Colonic mucosa (tissue), 4 donors: ENCODE results near the gene TGFB3. TPM values are rescaled to one million over a fixed set of nuclear protein-coding genes. Genes with fewer than 3 reads are reported as not detected.

ENCODE experiments used
- DNase-seq: peaks from one replicate; pipeline ENCODE4 v3.0.0-alpha.2; 2020
- H3K27ac ChIP-seq: fragments of 200-600 bp; one replicate; pipeline ENCODE4 v1.8.0; 2021
- H3K27me3 ChIP-seq: fragments of 200-600 bp; one replicate; pipeline ENCODE4 v1.8.0; 2021
- H3K36me3 ChIP-seq: fragments of 200-600 bp; one replicate; pipeline ENCODE4 v1.8.0; 2021
- H3K4me1 ChIP-seq: fragments of 200-600 bp; one replicate; pipeline ENCODE4 v1.8.0; 2021; ENCODE audit warnings: mild to moderate bottlenecking
- H3K4me3 ChIP-seq: fragments of 200-600 bp; one replicate; pipeline ENCODE4 v1.8.0; 2021
- H3K9ac ChIP-seq, 2 donors: one replicate each; pipeline ENCODE4 v1.7.0; 2013; ENCODE audit warnings: control low read depth in 2 of 2, low read depth in 2 of 2, low read length in 2 of 2
- H3K9me3 ChIP-seq: fragments of 200-600 bp; one replicate; pipeline ENCODE4 v1.8.0; 2021
- CTCF ChIP-seq: fragments of 200-600 bp; IDR thresholded peaks from one replicate; pipeline ENCODE4 v1.8.0; 2022; ENCODE audit warnings: antibody characterized with exemption, mild to moderate bottlenecking
- intact Hi-C: fragments of 100-400 bp; cut with DNase I; formaldehyde crosslinking; loops from one replicate; pipeline ENCODE4 v1.14.1; 2022
- total RNA-seq, 2 donors: library from RNA; stranded (reverse); fragmentation: NEBNext Ultra II Directional in 1 of 2; extraction: Animal tissue kit (Norgen Biotek cat#: 25700) in 1 of 2; gene quantifications; one replicate each; pipeline ENCODE4 v1.2.1, GENCODE V29; 2021
- donor health status: healthy.
- donor health status: DM: no; HTN: no; CAD: no.
- donor health status: DM: no; HTN: no; CAD: no.

The TGFB3 gene
- total RNA-seq, 2 donors from 2014 or later, result 3.9 to 6.5 TPM

GRCh38 chr14:75987201-75987970 lies 5.6 kb upstream of the TGFB3 start:
- no peak overlapping the region for H3K4me3 ChIP-seq
- no peaks in the 10 kb centered on the region for H3K9me3 ChIP-seq
- no peaks in the 10 kb centered on the region for H3K36me3 ChIP-seq
- intact Hi-C loops, result no loop called here
- no peak overlapping the region for H3K27ac ChIP-seq
- H3K27me3 ChIP-seq, result no peaks in the 10 kb centered on the region
- no peak for DNase-seq
- H3K4me1 ChIP-seq, result peaks cover 4% of the 10 kb centered on the region
- H3K9ac ChIP-seq, result no peak overlapping the region
- no peak for TF ChIP-seq CTCF

- no peak for DNase-seq
Measured at GRCh38 chr14:75986439-75986765, 4.6 kb upstream of the TGFB3 start.

GRCh38 chr14:75985618-75986438 lies 4.0 kb upstream of the TGFB3 start, which contains the start of gene IFT43:
IFT43 (plus strand) TSS chr14:75985763; CDS start chr14:75985787, 24 bp downstream.
- no peaks in the 10 kb centered on the region for H3K36me3 ChIP-seq
- peak; percentile 96 for DNase-seq
- peaks cover 10% of the 10 kb centered on the region for H3K4me1 ChIP-seq

More at GRCh38 chr14:75986439-75986765, 4.6 kb upstream of the TGFB3 start:
- H3K4me3 ChIP-seq, result peak overlapping the region; percentile 97
- no peaks in the 10 kb centered on the region for H3K9me3 ChIP-seq
- H3K36me3 ChIP-seq, result no peaks in the 10 kb centered on the region
- no peak for TF ChIP-seq CTCF
- H3K27ac ChIP-seq, result peak overlapping the region; percentile 68
- H3K27me3 ChIP-seq, result no peaks in the 10 kb centered on the region
- intact Hi-C loops, result no loop called here
- peak overlapping the region; percentile 81 to 96 for H3K9ac ChIP-seq
- peaks cover 6% of the 10 kb centered on the region for H3K4me1 ChIP-seq

GRCh38 chr14:75984674-75985073 lies 2.9 kb upstream of the TGFB3 start:
- intact Hi-C loops, result loop anchor here (5.0 kb wide), 2 partner anchors 187 to 407 kb away; partner anchors contain the start of gene FLVCR2
- no peaks in the 10 kb centered on the region for H3K9me3 ChIP-seq
- no peak for TF ChIP-seq CTCF
- no peaks in the 10 kb centered on the region for H3K27me3 ChIP-seq
- no peaks in the 10 kb centered on the region for H3K36me3 ChIP-seq
- no peak for DNase-seq
- H3K9ac ChIP-seq, result no peak overlapping the region
- H3K4me1 ChIP-seq, result peaks cover 10% of the 10 kb centered on the region
- H3K4me3 ChIP-seq, result no peak overlapping the region
- no peak overlapping the region for H3K27ac ChIP-seq

More at GRCh38 chr14:75985618-75986438, 4.0 kb upstream of the TGFB3 start, which contains the start of gene IFT43:
- no peak for TF ChIP-seq CTCF
- peak within 1 kb of the TSS; percentile 68 for H3K27ac ChIP-seq
- H3K9me3 ChIP-seq, result no peaks in the 10 kb centered on the region
- H3K4me3 ChIP-seq, result peak within 1 kb of the TSS; percentile 97
- peak within 1 kb of the TSS; percentile 81 to 96 for H3K9ac ChIP-seq
- no peaks in the 10 kb centered on the region for H3K27me3 ChIP-seq
- intact Hi-C loops, result no loop called here

GRCh38 chr14:75983019-75983358 lies 1.2 kb upstream of the TGFB3 start:
- Histone ChIP-seq H3K27me3 (no peaks in the 10 kb centered on the region), H3K4me1 (peaks cover 10% of the 10 kb centered on the region), H3K27ac (peak overlapping the region; percentile 86), H3K36me3 (no peaks in the 10 kb centered on the region), H3K9me3 (no peaks in the 10 kb centered on the region), H3K4me3 (peak overlapping the region; percentile 83), H3K9ac (peak overlapping the region; percentile 43 to 60)
- intact Hi-C loops, result loop anchor here (2.0 to 5.0 kb wide), 3 partner anchors 186 to 406 kb away; partner anchors contain the start of gene FLVCR2
- no peak for DNase-seq
- no peak for TF ChIP-seq CTCF
